Gastroesophageal sphincter (tissue), 4 donors: ENCODE measurements around the gene FAXDC2. TPM values are rescaled to one million over a fixed set of nuclear protein-coding genes. Genes with fewer than 3 reads are reported as not detected.

Experiments used
- ATAC-seq: fragments of 150-250 bp; one replicate; pipeline ENCODE4 v1.9.1; 2016; ENCODE audit warnings: mild to moderate bottlenecking, moderate library complexity
- H3K27ac ChIP-seq, 4 donors: fragments of 200-600 bp; sonication (generic) in 3 of 4; 1 replicate in 3 of 4; 2 replicates in 1 of 4; pipeline ENCODE4 v1.5.1; 2016 to 2019
- H3K27me3 ChIP-seq: fragments of 200-600 bp; sonication (generic); one replicate; pipeline ENCODE4 v1.5.1; 2019
- H3K36me3 ChIP-seq, 2 donors: fragments of 200-600 bp; sonication (generic); one replicate each; pipeline ENCODE4 v1.5.1; 2019; ENCODE audit warnings: control low read depth in 1 of 2
- H3K4me1 ChIP-seq, 3 donors: fragments of 200-600 bp; sonication (generic); 1 replicate in 2 of 3; 2 replicates in 1 of 3; pipeline ENCODE4 v1.5.1; 2016 to 2019; ENCODE audit warnings: control low read depth in 2 of 3
- H3K4me3 ChIP-seq, 2 donors: fragments of 200-600 bp; sonication (generic); one replicate each; pipeline ENCODE4 v1.5.1; 2019; ENCODE audit warnings: mild to moderate bottlenecking in 1 of 2, moderate library complexity in 1 of 2
- H3K9me3 ChIP-seq, 3 donors: fragments of 200-600 bp; sonication (generic); one replicate each; pipeline ENCODE4 v1.5.1; 2017 to 2019; ENCODE audit warnings: control low read depth in 2 of 3
- CTCF ChIP-seq, 4 experiments: fragments of 200-600 bp in 2 of 4; fragments of 450-650 bp in 2 of 4; sonication (generic) in 1 of 4; IDR thresholded peaks; one replicate each; pipeline ENCODE4 v1.5.1; 2017 to 2019; ENCODE audit warnings: antibody characterized with exemption in 4 of 4, mild to moderate bottlenecking in 2 of 4, moderate library complexity in 2 of 4
- EP300 ChIP-seq: sonication (generic); formaldehyde crosslinking; IDR thresholded peaks from one replicate; pipeline ENCODE4 v1.6.1; 2017; ENCODE audit warnings: antibody characterized with exemption, mild to moderate bottlenecking
- POLR2A ChIP-seq, 2 donors: fragments of 450-650 bp; IDR thresholded peaks; one replicate each; pipeline ENCODE4 v1.6.1; 2017; ENCODE audit warnings: antibody characterized with exemption in 2 of 2, mild to moderate bottlenecking in 2 of 2, moderate library complexity in 1 of 2
- POLR2AphosphoS5 ChIP-seq: sonication (generic); formaldehyde crosslinking; IDR thresholded peaks from one replicate; pipeline ENCODE4 v1.6.1; 2017; ENCODE audit warnings: antibody characterized with exemption
- WGBS, 2 donors: methylation state at CpG; one replicate each; pipeline ENCODE4 v1.1.5; 2018; ENCODE audit warnings: low coverage in 1 of 2; 5-methylcytosine and 5-hydroxymethylcytosine counted together
- total RNA-seq, 4 donors: library from RNA; depleted of rRNA; stranded (reverse); fragments of >200 nt; gene quantifications; one replicate each; pipeline ENCODE4 v1.1.0, GENCODE V29; 2016

The FAXDC2 gene
- total RNA-seq, 4 donors from 2014 or later = 26.6 to 75.5 (median 46.4) TPM

- Histone ChIP-seq H3K4me1 (no peaks in the 10 kb centered on the region), H3K36me3 (peaks cover 0 to 70% of the 10 kb centered on the region in 2 donors), H3K27me3 (no peaks in the 10 kb centered on the region), H3K4me3 (no peak overlapping the region), H3K27ac (no peak overlapping the region), H3K9me3 (peaks cover 0 to 38% (median 6%) of the 10 kb centered on the region in 3 donors)
- ATAC-seq = no peak
- WGBS, 2 donors = 83 to 100% methylated on average over 1 to 2 of the region's 2 CpGs
- no peak for TF ChIP-seq EP300
- TF ChIP-seq CTCF (IDR thresholded peaks at IDR 0.05) = no peak
- no peak for TF ChIP-seq POLR2AphosphoS5
- TF ChIP-seq POLR2A (IDR thresholded peaks at IDR 0.05) = no peak
These were observed 35.0 kb upstream of the FAXDC2 start for GRCh38 chr5:154885439-154885838.

GRCh38 chr5:154884424-154884823 is 34.0 kb upstream of the FAXDC2 start:
- TF ChIP-seq POLR2AphosphoS5 = no peak
- TF ChIP-seq POLR2A (IDR thresholded peaks at IDR 0.05) = no peak
- no peak for TF ChIP-seq EP300
- no peak for TF ChIP-seq CTCF (IDR thresholded peaks at IDR 0.05)
- Histone ChIP-seq H3K9me3 (peaks cover 0 to 38% (median 6%) of the 10 kb centered on the region in 3 donors), H3K4me1 (no peaks in the 10 kb centered on the region), H3K27me3 (no peaks in the 10 kb centered on the region), H3K36me3 (peaks cover 0 to 60% of the 10 kb centered on the region in 2 donors), H3K27ac (no peak overlapping the region), H3K4me3 (no peak overlapping the region)
- 80 to 87% methylated on average over 7 of the region's 8 CpGs for WGBS, 2 donors
- ATAC-seq = no peak

GRCh38 chr5:154881986-154882385 is 31.6 kb upstream of the FAXDC2 start:
- H3K36me3 ChIP-seq = peaks cover 0 to 58% of the 10 kb centered on the region in 2 donors

GRCh38 chr5:154878642-154879335 is 28.4 kb upstream of the FAXDC2 start:
- peaks cover 2 to 60% of the 10 kb centered on the region in 2 donors for H3K36me3 ChIP-seq
- no peak for ATAC-seq
- TF ChIP-seq POLR2AphosphoS5 (no peak), POLR2A (IDR thresholded peaks at IDR 0.05) (no peak), CTCF (IDR thresholded peaks at IDR 0.05) (no peak), EP300 (no peak)
- H3K9me3 ChIP-seq = peaks cover 0 to 9% (median 0%) of the 10 kb centered on the region in 3 donors
- H3K4me1 ChIP-seq = no peaks in the 10 kb centered on the region
- H3K27ac ChIP-seq = no peak overlapping the region
- H3K4me3 ChIP-seq = no peak overlapping the region
- 81 to 96% methylated on average over 8 to 9 of the region's 14 CpGs for WGBS, 2 donors
- H3K27me3 ChIP-seq = no peaks in the 10 kb centered on the region

More at GRCh38 chr5:154881986-154882385, 31.6 kb upstream of the FAXDC2 start:
- Histone ChIP-seq H3K9me3 (peaks cover 0 to 37% (median 6%) of the 10 kb centered on the region in 3 donors), H3K27me3 (no peaks in the 10 kb centered on the region), H3K4me3 (no peak overlapping the region), H3K4me1 (no peaks in the 10 kb centered on the region), H3K27ac (no peak overlapping the region)
- no peak for ATAC-seq
- TF ChIP-seq POLR2A (IDR thresholded peaks at IDR 0.05) (no peak), POLR2AphosphoS5 (no peak), EP300 (no peak), CTCF (IDR thresholded peaks at IDR 0.05) (no peak)
- WGBS, 2 donors = 50 to 57% methylated on average over 3 to 4 of the region's 4 CpGs
